ENCODE results near the gene NHSL2. TPM values are rescaled to one million over a fixed set of nuclear protein-coding genes. Genes with fewer than 3 reads are reported as not detected.
"Not testable (repeated sequence)": the region's sequence is repeated elsewhere in the genome, so short reads cannot be mapped to it uniquely, and the experiment has no call there.

Gene NHSL2
- total RNA-seq, 4 donors from 2014 or later: 16.2 to 26.5 (median 23.0) TPM

DNA sequence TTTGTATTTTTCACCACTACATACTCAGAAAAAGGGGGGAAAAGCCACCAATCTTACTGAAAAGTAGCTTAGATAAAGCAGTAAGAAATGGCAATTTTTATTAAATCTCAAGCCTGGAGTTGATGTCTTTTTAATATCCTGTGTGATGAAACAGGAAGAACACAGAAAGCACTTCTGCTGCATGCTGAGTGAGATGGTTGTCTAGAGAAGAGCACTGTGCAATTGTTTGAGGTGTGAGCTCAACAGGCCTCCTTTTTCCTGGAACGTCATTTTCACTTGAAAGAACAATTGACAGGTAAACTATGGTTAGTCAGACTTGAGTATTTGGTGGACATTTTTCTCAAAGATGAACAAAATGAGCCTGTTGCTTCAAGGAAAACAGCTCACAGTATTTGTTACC lies 147.2 kb downstream of the NHSL2 start:
- H3K9me3 ChIP-seq: no peaks in the 10 kb centered on the region
- H3K4me3 ChIP-seq: no peak overlapping the region
- H3K27ac ChIP-seq: no peak overlapping the region
- H3K4me1 ChIP-seq: peaks cover 0 to 32% (median 0%) of the 10 kb centered on the region in 4 donors
- no peak for DNase-seq (ENCODE audit: low spot score in 2 of 2)
- no peaks in the 10 kb centered on the region for H3K36me3 ChIP-seq
- TF ChIP-seq, protein P1, sequence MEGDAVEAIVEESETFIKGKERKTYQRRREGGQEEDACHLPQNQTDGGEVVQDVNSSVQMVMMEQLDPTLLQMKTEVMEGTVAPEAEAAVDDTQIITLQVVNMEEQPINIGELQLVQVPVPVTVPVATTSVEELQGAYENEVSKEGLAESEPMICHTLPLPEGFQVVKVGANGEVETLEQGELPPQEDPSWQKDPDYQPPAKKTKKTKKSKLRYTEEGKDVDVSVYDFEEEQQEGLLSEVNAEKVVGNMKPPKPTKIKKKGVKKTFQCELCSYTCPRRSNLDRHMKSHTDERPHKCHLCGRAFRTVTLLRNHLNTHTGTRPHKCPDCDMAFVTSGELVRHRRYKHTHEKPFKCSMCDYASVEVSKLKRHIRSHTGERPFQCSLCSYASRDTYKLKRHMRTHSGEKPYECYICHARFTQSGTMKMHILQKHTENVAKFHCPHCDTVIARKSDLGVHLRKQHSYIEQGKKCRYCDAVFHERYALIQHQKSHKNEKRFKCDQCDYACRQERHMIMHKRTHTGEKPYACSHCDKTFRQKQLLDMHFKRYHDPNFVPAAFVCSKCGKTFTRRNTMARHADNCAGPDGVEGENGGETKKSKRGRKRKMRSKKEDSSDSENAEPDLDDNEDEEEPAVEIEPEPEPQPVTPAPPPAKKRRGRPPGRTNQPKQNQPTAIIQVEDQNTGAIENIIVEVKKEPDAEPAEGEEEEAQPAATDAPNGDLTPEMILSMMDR (IDR thresholded peaks at IDR 0.05): no peak
- TF ChIP-seq POLR2A (IDR thresholded peaks at IDR 0.05) (no peak), EP300 (IDR thresholded peaks at IDR 0.05) (no peak)
- 21 to 24% methylated on average over 1 of the region's 1 CpG for WGBS, 2 donors
- H3K27me3 ChIP-seq: peaks cover 0 to 20% of the 10 kb centered on the region in 2 donors

DNA sequence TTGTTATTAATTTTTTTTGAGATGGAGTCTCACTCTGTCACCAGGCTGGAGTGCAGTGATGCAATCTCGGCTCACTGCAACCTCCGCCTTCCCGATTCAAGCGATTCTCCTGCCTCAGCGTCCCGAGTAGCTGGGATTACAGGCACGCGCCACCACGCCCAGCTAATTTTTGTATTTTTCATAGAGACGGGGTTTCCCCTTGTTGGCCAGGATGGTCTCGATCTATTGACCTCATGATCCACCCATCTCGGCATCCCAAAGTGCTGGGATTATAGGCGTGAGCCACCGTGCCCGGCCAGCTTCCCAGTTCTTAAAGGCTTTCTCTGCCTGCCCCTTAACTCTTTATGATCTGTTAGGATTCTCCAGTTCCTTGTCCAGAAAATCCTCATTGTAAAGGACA lies 147.7 kb downstream of the NHSL2 start:
- Histone ChIP-seq H3K4me1 (peaks cover 0 to 32% (median 0%) of the 10 kb centered on the region in 4 donors), H3K27me3 (peaks cover 0 to 20% of the 10 kb centered on the region in 2 donors)
- H3K9me3 ChIP-seq; H3K4me3 ChIP-seq; DNase-seq (ENCODE audit: low spot score in 2 of 2); H3K36me3 ChIP-seq; H3K27ac ChIP-seq: not testable (repeated sequence)
- 61 to 78% methylated on average over 15 of the region's 15 CpGs for WGBS, 2 donors

DNA sequence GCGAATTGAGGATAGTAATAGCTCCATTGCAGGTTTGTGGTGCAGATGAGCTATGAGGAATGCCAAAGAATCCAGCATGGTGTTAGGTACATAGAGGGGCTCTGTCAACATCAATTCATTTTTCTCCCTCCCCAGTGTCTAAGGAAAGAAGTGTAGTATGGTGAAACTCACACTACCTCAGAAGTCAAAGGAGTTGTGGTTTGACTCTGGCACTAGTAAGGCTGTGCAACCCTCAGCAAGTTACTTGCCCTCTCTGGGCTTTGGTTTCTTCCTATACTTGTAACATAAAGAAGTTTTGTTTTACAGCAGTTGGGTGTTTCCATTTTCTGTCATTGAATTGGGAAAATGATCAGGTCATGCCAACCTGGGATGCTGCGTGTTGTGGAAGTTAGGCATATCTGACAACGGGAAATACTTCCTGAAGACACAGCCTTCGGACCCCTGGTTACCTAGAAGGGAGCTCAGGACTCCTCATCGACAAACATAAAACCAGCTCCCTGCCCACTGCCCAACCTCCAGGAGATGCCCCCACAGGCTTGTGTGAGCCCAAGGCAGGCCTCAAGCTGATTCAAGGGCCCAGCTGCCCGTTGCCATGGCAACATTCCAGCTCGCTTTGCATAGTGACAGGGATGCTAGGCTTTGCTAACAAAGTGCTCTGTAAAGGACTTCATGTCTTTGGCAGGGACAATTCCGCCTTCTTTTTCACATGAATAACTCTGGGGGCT lies 149.7 kb downstream of the NHSL2 start:
- DNase-seq (ENCODE audit: low spot score in 2 of 2): no peak
- 63 to 66% methylated on average over 7 to 8 of the region's 8 CpGs for WGBS, 2 donors
- no peak overlapping the region for H3K27ac ChIP-seq
- no peaks in the 10 kb centered on the region for H3K9me3 ChIP-seq
- H3K27me3 ChIP-seq: peaks cover 0 to 15% of the 10 kb centered on the region in 2 donors
- no peak overlapping the region for H3K4me3 ChIP-seq
- H3K36me3 ChIP-seq: no peaks in the 10 kb centered on the region
- peaks cover 0 to 32% (median 0%) of the 10 kb centered on the region in 4 donors for H3K4me1 ChIP-seq
- no peak for TF ChIP-seq EP300 (IDR thresholded peaks at IDR 0.05)

DNA sequence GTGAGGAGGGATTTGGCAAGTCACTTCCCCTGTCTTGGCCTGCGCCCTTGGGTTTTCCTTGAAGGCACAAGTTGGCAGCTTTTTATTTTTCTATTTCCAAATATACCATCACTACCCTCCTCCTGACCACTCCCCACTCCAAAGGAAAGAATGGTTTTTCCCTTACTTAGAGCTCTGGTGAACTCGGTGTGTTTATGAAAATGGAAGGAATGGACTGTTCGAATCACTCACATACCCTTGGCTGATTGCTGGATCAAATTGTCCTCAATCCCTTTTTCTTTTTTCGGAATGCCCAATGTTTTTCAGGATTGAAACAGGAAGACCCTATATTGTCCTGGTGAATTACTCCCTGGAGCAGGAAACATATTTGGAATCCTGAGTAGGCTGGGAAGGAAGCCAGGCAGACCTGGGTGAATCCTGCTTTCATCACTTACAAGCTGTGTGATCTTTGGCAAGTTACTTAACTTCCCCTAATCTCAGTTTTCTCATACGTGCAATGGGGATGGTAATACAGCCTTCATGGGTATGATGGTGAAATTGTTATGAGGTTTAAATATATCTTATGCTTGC lies 150.4 kb downstream of the NHSL2 start:
- no peaks in the 10 kb centered on the region for H3K36me3 ChIP-seq

DNA sequence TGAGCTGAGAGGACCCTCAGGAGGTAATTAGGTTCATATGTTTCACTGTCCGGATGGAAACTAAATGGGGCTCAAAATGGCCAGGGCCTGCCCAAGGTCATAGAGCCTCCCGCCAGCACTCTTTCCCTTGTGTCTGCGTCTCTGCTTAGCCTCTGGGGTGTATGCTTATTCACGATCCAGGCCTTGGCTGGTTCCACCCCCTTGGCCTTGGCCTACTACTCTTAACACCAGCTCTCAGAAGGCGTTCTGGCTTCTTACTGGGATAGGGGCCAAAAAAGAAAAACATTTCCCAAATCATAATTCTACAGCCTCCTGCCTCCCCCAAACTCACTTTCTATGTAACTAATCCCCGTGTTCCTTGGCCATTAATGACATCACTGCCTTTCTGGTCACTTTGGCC lies 152.3 kb downstream of the NHSL2 start:
- DNase-seq (ENCODE audit: low spot score in 2 of 2): peak in 1 of 2 donors; percentile 17
- no peak for TF ChIP-seq EP300 (IDR thresholded peaks at IDR 0.05)
- no peak for TF ChIP-seq POLR2A (IDR thresholded peaks at IDR 0.05)
- TF ChIP-seq, protein P1 (IDR thresholded peaks at IDR 0.05): no peak
- no peak overlapping the region for H3K4me3 ChIP-seq
- 21 to 51% methylated on average over 5 to 6 of the region's 6 CpGs for WGBS, 2 donors
- H3K27ac ChIP-seq: peak overlapping the region in 2 of 4 donors; percentile 4 to 62
- H3K36me3 ChIP-seq: no peaks in the 10 kb centered on the region
- peaks cover 0 to 25% (median 0%) of the 10 kb centered on the region in 4 donors for H3K4me1 ChIP-seq
- H3K27me3 ChIP-seq: peaks cover 0 to 18% of the 10 kb centered on the region in 2 donors
- no peaks in the 10 kb centered on the region for H3K9me3 ChIP-seq

More for the DNA sequence above, 150.4 kb downstream of the NHSL2 start:
- H3K27ac ChIP-seq: no peak overlapping the region
- 22 to 51% methylated on average over 5 of the region's 5 CpGs for WGBS, 2 donors
- DNase-seq (ENCODE audit: low spot score in 2 of 2): no peak
- H3K4me3 ChIP-seq: no peak overlapping the region
- H3K27me3 ChIP-seq: peaks cover 0 to 14% of the 10 kb centered on the region in 2 donors
- H3K9me3 ChIP-seq: no peaks in the 10 kb centered on the region
- TF ChIP-seq POLR2A (IDR thresholded peaks at IDR 0.05) (no peak), EP300 (IDR thresholded peaks at IDR 0.05) (no peak)
- TF ChIP-seq, protein P1 (IDR thresholded peaks at IDR 0.05): no peak
- H3K4me1 ChIP-seq: peaks cover 0 to 32% (median 0%) of the 10 kb centered on the region in 4 donors
